Lower leg skin (tissue), 4 donors: ENCODE data around the gene OTULIN. TPM values are rescaled to one million over a fixed set of nuclear protein-coding genes. Genes with fewer than 3 reads are reported as not detected.

Experiments
- DNase-seq, 2 donors: peaks; one replicate each; pipeline ENCODE4 v3.0.0-alpha.2; 2019; ENCODE audit warnings: low spot score in 2 of 2
- H3K4me3 ChIP-seq: fragments of 200-600 bp; sonication (generic); 2 replicates; pipeline ENCODE4 v1.5.1; 2017; ENCODE audit warnings: mild to moderate bottlenecking, low read depth; ENCODE audit not compliant: poor library complexity, severe bottlenecking
- POLR2A ChIP-seq, 2 donors: fragments of 450-650 bp; IDR thresholded peaks; one replicate each; pipeline ENCODE4 v1.6.1; 2016 to 2017; ENCODE audit warnings: antibody characterized with exemption in 2 of 2, mild to moderate bottlenecking in 1 of 2, moderate library complexity in 1 of 2
- WGBS, 2 donors: methylation state at CpG; one replicate each; pipeline ENCODE4 v1.1.5; 2018; 5-methylcytosine and 5-hydroxymethylcytosine counted together
- intact Hi-C: fragments of 100-400 bp; cut with DNase I; formaldehyde crosslinking; loops from one replicate; pipeline ENCODE4 v1.15.0; 2023; ENCODE audit warnings: low total_unique reads
- total RNA-seq, 4 donors: library from RNA; depleted of rRNA; stranded (reverse); fragments of >200 nt; gene quantifications; one replicate each; pipeline ENCODE4 v1.1.0, GENCODE V29; 2016
- TF ChIP-seq, protein P1 (sequence below), 3 donors: fragments of 450-650 bp; IDR thresholded peaks; one replicate each; pipeline ENCODE4 v1.5.1; 2016; ENCODE audit warnings: antibody characterized with exemption in 3 of 3, mild to moderate bottlenecking in 3 of 3, moderate library complexity in 2 of 3

The OTULIN gene
- total RNA-seq, 4 donors from 2014 or later, result 52.4 to 131 (median 82.1) TPM

DNA sequence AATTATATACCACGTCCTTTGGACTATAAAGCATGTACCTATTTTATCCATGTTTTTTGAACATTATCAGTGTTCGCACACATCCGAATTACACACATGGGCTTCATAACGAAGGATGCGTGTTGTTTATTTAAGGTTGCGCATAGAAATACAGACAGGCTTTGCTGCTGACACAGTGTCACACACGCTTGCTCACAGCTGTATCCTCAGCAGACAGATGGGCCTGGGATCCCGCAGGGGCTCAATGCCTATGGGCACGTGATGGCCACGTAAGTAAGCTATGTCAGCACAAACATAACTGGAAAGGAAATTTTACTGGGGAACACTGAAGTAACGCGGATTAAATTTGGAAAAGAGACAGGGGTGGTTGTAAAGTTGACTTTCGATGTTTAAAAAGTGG, 76.6 kb downstream of the OTULIN start:
- intact Hi-C loops, result no loop called here
- 91 to 96% methylated on average over 13 of the region's 13 CpGs for WGBS, 2 donors
- H3K4me3 ChIP-seq, result no peak overlapping the region
- no peak for DNase-seq
- no peak for TF ChIP-seq POLR2A (IDR thresholded peaks at IDR 0.05)

DNA sequence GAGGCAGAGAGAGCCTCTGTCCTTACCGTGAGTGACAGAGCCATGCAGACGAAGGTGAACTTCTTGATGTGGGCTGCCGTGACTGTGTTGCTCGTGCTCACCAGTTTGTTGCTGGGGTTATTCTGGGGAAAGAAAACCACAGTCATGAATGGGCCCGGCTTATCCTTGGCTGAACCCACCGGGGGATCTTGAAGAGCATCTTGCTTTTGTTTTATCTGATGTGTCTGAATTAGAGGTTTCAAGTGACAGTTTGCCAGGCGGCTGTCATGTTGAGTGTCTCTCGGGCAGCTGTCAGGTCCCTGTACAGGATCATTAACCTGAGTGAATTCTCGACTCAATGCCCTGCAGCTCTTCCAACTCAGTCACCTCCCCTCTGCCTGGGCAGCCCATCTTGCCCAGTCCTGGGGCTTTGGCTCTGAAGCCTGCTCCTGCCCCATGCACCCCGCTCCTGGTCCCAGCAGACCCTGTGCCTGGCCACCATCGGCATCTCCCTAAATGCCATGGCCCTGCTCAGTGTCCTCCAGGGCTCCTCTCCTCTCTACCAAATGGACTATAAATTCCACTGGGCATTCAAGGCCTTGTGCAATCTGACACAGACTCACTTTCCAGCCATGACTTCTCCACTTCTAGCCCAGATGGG, 77.4 kb downstream of the OTULIN start:
- DNase-seq, result no peak
- 88 to 93% methylated on average over 11 of the region's 11 CpGs for WGBS, 2 donors
- intact Hi-C loops, result no loop called here

DNA sequence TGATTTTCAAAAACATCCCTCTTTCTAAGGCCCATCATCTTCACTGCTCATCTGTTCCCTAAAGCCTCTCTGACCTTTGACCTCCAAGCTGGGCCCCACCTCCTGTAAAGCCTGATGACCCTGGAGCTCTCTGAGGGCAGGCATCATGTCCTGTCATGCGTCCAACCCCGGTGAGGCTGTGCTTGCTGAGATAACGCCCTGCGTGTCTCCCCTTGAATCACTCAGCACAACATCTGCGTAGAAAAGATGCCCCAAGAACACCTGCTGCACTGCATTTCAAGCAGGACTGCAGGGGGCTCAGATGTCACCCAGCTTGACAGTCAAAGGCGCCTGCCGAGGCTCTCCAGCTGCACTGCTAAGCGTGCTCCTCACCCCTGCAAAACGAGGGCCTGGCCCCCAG, 78.0 kb downstream of the OTULIN start:
- H3K4me3 ChIP-seq, result no peak overlapping the region
- intact Hi-C loops, result no loop called here
- TF ChIP-seq POLR2A (IDR thresholded peaks at IDR 0.05), result no peak
- TF ChIP-seq, protein P1, sequence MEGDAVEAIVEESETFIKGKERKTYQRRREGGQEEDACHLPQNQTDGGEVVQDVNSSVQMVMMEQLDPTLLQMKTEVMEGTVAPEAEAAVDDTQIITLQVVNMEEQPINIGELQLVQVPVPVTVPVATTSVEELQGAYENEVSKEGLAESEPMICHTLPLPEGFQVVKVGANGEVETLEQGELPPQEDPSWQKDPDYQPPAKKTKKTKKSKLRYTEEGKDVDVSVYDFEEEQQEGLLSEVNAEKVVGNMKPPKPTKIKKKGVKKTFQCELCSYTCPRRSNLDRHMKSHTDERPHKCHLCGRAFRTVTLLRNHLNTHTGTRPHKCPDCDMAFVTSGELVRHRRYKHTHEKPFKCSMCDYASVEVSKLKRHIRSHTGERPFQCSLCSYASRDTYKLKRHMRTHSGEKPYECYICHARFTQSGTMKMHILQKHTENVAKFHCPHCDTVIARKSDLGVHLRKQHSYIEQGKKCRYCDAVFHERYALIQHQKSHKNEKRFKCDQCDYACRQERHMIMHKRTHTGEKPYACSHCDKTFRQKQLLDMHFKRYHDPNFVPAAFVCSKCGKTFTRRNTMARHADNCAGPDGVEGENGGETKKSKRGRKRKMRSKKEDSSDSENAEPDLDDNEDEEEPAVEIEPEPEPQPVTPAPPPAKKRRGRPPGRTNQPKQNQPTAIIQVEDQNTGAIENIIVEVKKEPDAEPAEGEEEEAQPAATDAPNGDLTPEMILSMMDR (IDR thresholded peaks at IDR 0.05), result no peak
- no peak for DNase-seq
- 90 to 95% methylated on average over 9 of the region's 9 CpGs for WGBS, 2 donors

More for the DNA sequence above, 77.4 kb downstream of the OTULIN start:
- TF ChIP-seq, protein P1 (IDR thresholded peaks at IDR 0.05), result no peak
- TF ChIP-seq POLR2A (IDR thresholded peaks at IDR 0.05), result no peak
- no peak overlapping the region for H3K4me3 ChIP-seq

DNA sequence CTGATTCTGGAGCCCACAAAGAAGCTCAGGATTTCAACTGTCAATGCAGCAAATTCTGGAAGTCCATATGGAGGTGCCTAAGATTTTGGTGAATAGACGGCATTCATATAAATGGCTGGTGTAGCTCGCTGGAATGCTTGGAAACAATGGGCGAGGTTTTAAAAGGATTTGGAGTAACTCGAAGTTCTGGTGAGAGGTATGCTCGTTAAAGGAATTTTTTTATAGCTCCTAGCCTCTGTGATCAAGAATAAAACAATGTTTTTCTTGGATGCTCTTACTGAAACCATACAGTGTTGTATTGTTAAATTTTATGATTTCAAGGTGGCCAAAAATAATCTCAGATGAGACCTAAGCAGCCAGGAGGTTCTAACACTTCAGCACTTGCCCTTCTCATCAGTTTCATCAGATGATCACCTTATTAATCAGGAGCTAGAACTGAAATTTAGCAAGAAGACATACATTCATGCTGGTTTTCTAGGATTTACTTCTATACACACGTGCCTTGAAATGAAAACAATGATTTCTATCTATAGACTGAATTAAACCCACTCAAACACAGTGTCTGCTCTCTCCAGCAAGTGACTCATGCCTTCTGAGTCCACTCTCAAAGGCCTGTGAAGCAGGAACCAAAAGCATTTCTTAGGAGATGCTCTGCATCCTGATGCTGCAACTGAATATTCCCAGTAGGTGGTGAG, 79.2 kb downstream of the OTULIN start:
- TF ChIP-seq, protein P1 (IDR thresholded peaks at IDR 0.05), result no peak
- no peak for TF ChIP-seq POLR2A (IDR thresholded peaks at IDR 0.05)
- H3K4me3 ChIP-seq, result no peak overlapping the region
- 69 to 79% methylated on average over 6 of the region's 6 CpGs for WGBS, 2 donors
- intact Hi-C loops, result no loop called here
- DNase-seq, result no peak

DNA sequence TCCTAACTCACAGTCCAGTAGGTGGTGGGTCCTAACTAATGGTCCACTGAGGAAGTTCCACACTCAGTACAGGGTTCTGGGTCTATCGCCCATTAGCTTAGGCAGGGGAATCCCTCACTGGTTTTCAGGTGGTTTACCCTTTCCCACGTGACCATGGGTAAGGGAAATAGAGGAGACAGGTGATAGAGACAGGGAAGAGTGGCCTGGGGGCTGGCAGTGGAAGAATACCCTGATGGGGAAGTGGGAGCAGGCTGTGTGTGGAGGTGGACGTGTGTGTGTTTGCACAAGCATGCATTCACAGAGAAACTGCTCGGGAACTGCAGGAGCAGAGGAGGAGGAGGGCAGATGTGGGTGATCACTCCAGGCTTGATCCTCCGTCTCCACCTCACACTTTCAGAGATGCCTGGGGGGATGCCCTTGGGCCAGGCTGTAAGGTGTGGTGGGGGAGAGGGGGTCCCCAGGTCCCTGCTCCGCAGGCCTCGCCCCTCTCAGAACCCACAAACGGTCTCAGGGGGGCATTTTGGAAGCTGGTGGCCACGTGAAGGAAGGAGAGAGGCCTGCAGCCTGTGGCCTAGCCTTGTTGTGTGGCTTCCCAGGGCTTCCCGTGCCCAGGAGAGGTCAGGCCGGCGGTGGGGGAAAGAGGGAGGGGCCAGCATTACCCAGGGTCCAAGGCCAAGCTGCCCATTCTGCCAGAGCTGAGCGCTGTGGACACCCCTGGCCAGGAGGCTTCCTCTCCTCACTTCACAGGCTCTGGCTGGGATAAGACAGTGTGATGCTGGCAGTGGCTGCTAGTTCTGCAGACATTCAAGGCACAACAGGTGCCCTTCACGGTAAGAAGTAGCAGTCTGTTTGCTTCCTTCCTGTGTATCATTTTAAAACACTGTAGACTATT, 80.0 kb downstream of the OTULIN start:
- DNase-seq, result no peak
- WGBS, 2 donors, result 92 to 93% methylated on average over 13 to 14 of the region's 14 CpGs
- no peak overlapping the region for H3K4me3 ChIP-seq
- intact Hi-C loops, result no loop called here
- TF ChIP-seq, protein P1 (IDR thresholded peaks at IDR 0.05), result no peak
- no peak for TF ChIP-seq POLR2A (IDR thresholded peaks at IDR 0.05)

DNA sequence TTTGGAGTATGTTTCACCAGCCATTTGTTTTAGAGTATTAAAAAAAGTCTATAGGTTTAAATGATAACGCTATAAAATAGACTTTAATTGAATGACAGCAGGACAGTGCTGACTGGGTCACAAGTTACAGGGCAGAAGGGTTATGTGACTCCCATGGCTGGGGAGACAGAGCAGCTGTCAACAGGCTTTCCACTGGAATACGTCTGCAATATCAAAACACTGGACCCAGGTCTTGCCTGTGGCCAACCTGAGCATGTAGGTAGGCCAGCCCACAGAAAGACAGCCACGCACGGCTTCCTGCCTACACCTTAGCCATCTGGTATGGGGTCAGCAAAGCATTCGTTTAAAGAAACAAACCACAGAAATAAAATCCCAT, 80.7 kb downstream of the OTULIN start:
- TF ChIP-seq POLR2A (IDR thresholded peaks at IDR 0.05), result no peak
- TF ChIP-seq, protein P1 (IDR thresholded peaks at IDR 0.05), result no peak
- DNase-seq, result no peak
- 89 to 92% methylated on average over 5 of the region's 5 CpGs for WGBS, 2 donors
- intact Hi-C loops, result no loop called here
- H3K4me3 ChIP-seq, result no peak overlapping the region
